ENCODE results near the gene PATJ.

PATJ gene

GRCh38 chr1:62071695-62072094 is 329.4 kb downstream of the PATJ start:
- no peak overlapping the region for H2BK12ac ChIP-seq (ENCODE audit: low read length)
- H4K8ac ChIP-seq (ENCODE audit: low read depth, low read length) = no peak overlapping the region
- no peaks in the 10 kb centered on the region for H3K27me3 ChIP-seq (ENCODE audit: insufficient read depth, low read length)
- H3K4ac ChIP-seq (ENCODE audit: low read depth, low read length) = no peak overlapping the region
- peak; percentile 24 to 70 for DNase-seq
- no peak overlapping the region for H3K23ac ChIP-seq (ENCODE audit: low read length)
- no peaks in the 10 kb centered on the region for H3K4me1 ChIP-seq (ENCODE audit: control insufficient read depth in 1 of 2, insufficient read depth in 2 of 2, low read length in 2 of 2)
- no peak overlapping the region for H3K4me2 ChIP-seq (ENCODE audit: low read length)
- H3K9me3 ChIP-seq (ENCODE audit: insufficient read depth, low read depth, low read length) = no peaks in the 10 kb centered on the region
- H3K4me3 ChIP-seq (ENCODE audit: low read depth, low read length) = no peak overlapping the region
- H3K9ac ChIP-seq (ENCODE audit: low read length) = no peak overlapping the region
- WGBS (ENCODE audit: extremely low coverage, insufficient coverage, insufficient read length) = no CpG with 5 or more reads among the region's 7 CpGs
- no peaks in the 10 kb centered on the region for H3K79me2 ChIP-seq (ENCODE audit: control insufficient read depth, insufficient read depth, low read length, poor library complexity)
- H2AFZ ChIP-seq (ENCODE audit: insufficient read depth, low read length, poor library complexity) = no peak overlapping the region
- H3K79me1 ChIP-seq (ENCODE audit: low read length) = peaks cover 2% of the 10 kb centered on the region
- H3K36me3 ChIP-seq (ENCODE audit: control insufficient read depth in 1 of 2, insufficient read depth in 2 of 2, low read length in 2 of 2) = peaks cover 0 to under 1% of the 10 kb centered on the region in 2 experiments
- no peak overlapping the region for H3K27ac ChIP-seq (ENCODE audit: low read depth, low read length)
- no peak overlapping the region for H4K91ac ChIP-seq (ENCODE audit: low read depth, low read length)
- H3K14ac ChIP-seq (ENCODE audit: low read length) = no peak overlapping the region
- H4K12ac ChIP-seq (ENCODE audit: low read depth, low read length) = no peak overlapping the region
- no peak overlapping the region for H2AK5ac ChIP-seq (ENCODE audit: low read length)
- H2BK5ac ChIP-seq (ENCODE audit: low read depth, low read length, poor library complexity) = no peak overlapping the region
- no peak overlapping the region for H2BK120ac ChIP-seq (ENCODE audit: insufficient read depth, low read length, poor library complexity)
- H3K18ac ChIP-seq (ENCODE audit: low read length) = no peak overlapping the region

GRCh38 chr1:62076286-62076685 is 334.0 kb downstream of the PATJ start:
- Histone ChIP-seq H2BK12ac (ENCODE audit: low read length) (no peak overlapping the region), H2AFZ (ENCODE audit: insufficient read depth, low read length, poor library complexity) (no peak overlapping the region), H3K18ac (ENCODE audit: low read length) (no peak overlapping the region), H3K4me1 (ENCODE audit: control insufficient read depth in 1 of 2, insufficient read depth in 2 of 2, low read length in 2 of 2) (no peaks in the 10 kb centered on the region), H4K8ac (ENCODE audit: low read depth, low read length) (no peak overlapping the region), H3K14ac (ENCODE audit: low read length) (no peak overlapping the region), H3K4me2 (ENCODE audit: low read length) (no peak overlapping the region), H3K27ac (ENCODE audit: low read depth, low read length) (no peak overlapping the region), H3K36me3 (ENCODE audit: control insufficient read depth in 1 of 2, insufficient read depth in 2 of 2, low read length in 2 of 2) (no peaks in the 10 kb centered on the region), H3K9ac (ENCODE audit: low read length) (no peak overlapping the region), H3K23ac (ENCODE audit: low read length) (no peak overlapping the region), H2BK120ac (ENCODE audit: insufficient read depth, low read length, poor library complexity) (no peak overlapping the region), H4K91ac (ENCODE audit: low read depth, low read length) (no peak overlapping the region), H3K4ac (ENCODE audit: low read depth, low read length) (no peak overlapping the region), H3K9me3 (ENCODE audit: insufficient read depth, low read depth, low read length) (no peaks in the 10 kb centered on the region), H3K4me3 (ENCODE audit: low read depth, low read length) (no peak overlapping the region), H3K79me1 (ENCODE audit: low read length) (peaks cover 2% of the 10 kb centered on the region), H3K27me3 (ENCODE audit: insufficient read depth, low read length) (no peaks in the 10 kb centered on the region), H3K79me2 (ENCODE audit: control insufficient read depth, insufficient read depth, low read length, poor library complexity) (no peaks in the 10 kb centered on the region), H2BK5ac (ENCODE audit: low read depth, low read length, poor library complexity) (no peak overlapping the region), H4K12ac (ENCODE audit: low read depth, low read length) (no peak overlapping the region), H2AK5ac (ENCODE audit: low read length) (no peak overlapping the region)
- WGBS (ENCODE audit: extremely low coverage, insufficient coverage, insufficient read length) = no CpG with 5 or more reads among the region's 3 CpGs
- no peak for DNase-seq

- H2BK5ac ChIP-seq (ENCODE audit: low read depth, low read length, poor library complexity) = no peak overlapping the region
- H4K91ac ChIP-seq (ENCODE audit: low read depth, low read length) = no peak overlapping the region
- no peaks in the 10 kb centered on the region for H3K79me2 ChIP-seq (ENCODE audit: control insufficient read depth, insufficient read depth, low read length, poor library complexity)
- no peak overlapping the region for H3K23ac ChIP-seq (ENCODE audit: low read length)
- H3K4me2 ChIP-seq (ENCODE audit: low read length) = no peak overlapping the region
- no peak overlapping the region for H2BK120ac ChIP-seq (ENCODE audit: insufficient read depth, low read length, poor library complexity)
- H3K9me3 ChIP-seq (ENCODE audit: insufficient read depth, low read depth, low read length) = no peaks in the 10 kb centered on the region
- no CpG with 5 or more reads among the region's 1 CpG for WGBS (ENCODE audit: extremely low coverage, insufficient coverage, insufficient read length)
- no peak overlapping the region for H2AK5ac ChIP-seq (ENCODE audit: low read length)
- H3K79me1 ChIP-seq (ENCODE audit: low read length) = no peaks in the 10 kb centered on the region
- no peaks in the 10 kb centered on the region for H3K4me1 ChIP-seq (ENCODE audit: control insufficient read depth in 1 of 2, insufficient read depth in 2 of 2, low read length in 2 of 2)
- no peaks in the 10 kb centered on the region for H3K27me3 ChIP-seq (ENCODE audit: insufficient read depth, low read length)
- no peak for DNase-seq
- H3K9ac ChIP-seq (ENCODE audit: low read length) = no peak overlapping the region
- H2BK12ac ChIP-seq (ENCODE audit: low read length) = no peak overlapping the region
- no peak overlapping the region for H2AFZ ChIP-seq (ENCODE audit: insufficient read depth, low read length, poor library complexity)
- H3K4ac ChIP-seq (ENCODE audit: low read depth, low read length) = no peak overlapping the region
- no peak overlapping the region for H3K4me3 ChIP-seq (ENCODE audit: low read depth, low read length)
- no peak overlapping the region for H3K18ac ChIP-seq (ENCODE audit: low read length)
- no peaks in the 10 kb centered on the region for H3K36me3 ChIP-seq (ENCODE audit: control insufficient read depth in 1 of 2, insufficient read depth in 2 of 2, low read length in 2 of 2)
- H3K27ac ChIP-seq (ENCODE audit: low read depth, low read length) = no peak overlapping the region
- no peak overlapping the region for H4K8ac ChIP-seq (ENCODE audit: low read depth, low read length)
- H4K12ac ChIP-seq (ENCODE audit: low read depth, low read length) = no peak overlapping the region
- H3K14ac ChIP-seq (ENCODE audit: low read length) = no peak overlapping the region
These were observed 335.5 kb downstream of the PATJ start for GRCh38 chr1:62077821-62078220.

- no peak overlapping the region for H3K18ac ChIP-seq (ENCODE audit: low read length)
- no peak overlapping the region for H2BK120ac ChIP-seq (ENCODE audit: insufficient read depth, low read length, poor library complexity)
- H3K9me3 ChIP-seq (ENCODE audit: insufficient read depth, low read depth, low read length) = no peaks in the 10 kb centered on the region
- H4K8ac ChIP-seq (ENCODE audit: low read depth, low read length) = no peak overlapping the region
- peak overlapping the region; percentile 59 for H4K12ac ChIP-seq (ENCODE audit: low read depth, low read length)
- H2AK5ac ChIP-seq (ENCODE audit: low read length) = peak overlapping the region; percentile 50
- no peaks in the 10 kb centered on the region for H3K4me1 ChIP-seq (ENCODE audit: control insufficient read depth in 1 of 2, insufficient read depth in 2 of 2, low read length in 2 of 2)
- no peak overlapping the region for H3K9ac ChIP-seq (ENCODE audit: low read length)
- H2BK12ac ChIP-seq (ENCODE audit: low read length) = no peak overlapping the region
- H3K4me3 ChIP-seq (ENCODE audit: low read depth, low read length) = no peak overlapping the region
- no peak overlapping the region for H2AFZ ChIP-seq (ENCODE audit: insufficient read depth, low read length, poor library complexity)
- H3K27me3 ChIP-seq (ENCODE audit: insufficient read depth, low read length) = no peaks in the 10 kb centered on the region
- H3K23ac ChIP-seq (ENCODE audit: low read length) = no peak overlapping the region
- H3K14ac ChIP-seq (ENCODE audit: low read length) = no peak overlapping the region
- H4K91ac ChIP-seq (ENCODE audit: low read depth, low read length) = peak overlapping the region; percentile 33
- no peak overlapping the region for H2BK5ac ChIP-seq (ENCODE audit: low read depth, low read length, poor library complexity)
- no peak overlapping the region for H3K27ac ChIP-seq (ENCODE audit: low read depth, low read length)
- no peaks in the 10 kb centered on the region for H3K79me2 ChIP-seq (ENCODE audit: control insufficient read depth, insufficient read depth, low read length, poor library complexity)
- DNase-seq = peak; percentile 32 to 77
- H3K79me1 ChIP-seq (ENCODE audit: low read length) = no peaks in the 10 kb centered on the region
- H3K36me3 ChIP-seq (ENCODE audit: control insufficient read depth in 1 of 2, insufficient read depth in 2 of 2, low read length in 2 of 2) = peaks cover 10 to 11% of the 10 kb centered on the region in 2 experiments
- no CpG with 5 or more reads among the region's 14 CpGs for WGBS (ENCODE audit: extremely low coverage, insufficient coverage, insufficient read length)
- no peak overlapping the region for H3K4ac ChIP-seq (ENCODE audit: low read depth, low read length)
- no peak overlapping the region for H3K4me2 ChIP-seq (ENCODE audit: low read length)
These were observed 340.4 kb downstream of the PATJ start for GRCh38 chr1:62082456-62083363.

Measured in trophoblast cell (in vitro differentiated cells and primary cell).